ENCODE results near the gene PIP5K1B.

- TF ChIP-seq EZH2 (IDR thresholded peaks at IDR 0.05): no peak
- no peak for TF ChIP-seq POLR2AphosphoS5 (IDR thresholded peaks at IDR 0.05; ENCODE audit: borderline replicate concordance, low read depth, low read length)
Observed at GRCh38 chr9:69019808-69020207, 314.8 kb downstream of the PIP5K1B start.
